ENCODE results near the gene LIMCH1.

LIMCH1 gene

GRCh38 chr4:41718907-41719306, 180.9 kb downstream of the LIMCH1 start:
- ChIA-PET CTCF (no interaction called here), POLR2A (no interaction called here)
- no peak for DNase-seq (ENCODE audit: extremely low spot score)
- no peak for TF ChIP-seq CTCF (IDR thresholded peaks at IDR 0.05; ENCODE audit: control extremely low read depth, extremely low read depth, low read depth, missing control alignments)

GRCh38 chr4:41719417-41719816, 181.5 kb downstream of the LIMCH1 start:
- POLR2A ChIA-PET = no interaction called here
- CTCF ChIA-PET = no interaction called here
- no peak for TF ChIP-seq CTCF (IDR thresholded peaks at IDR 0.05; ENCODE audit: control extremely low read depth, extremely low read depth, low read depth, missing control alignments)

GRCh38 chr4:41722181-41722580, 184.2 kb downstream of the LIMCH1 start:
- POLR2A ChIA-PET = no interaction called here
- CTCF ChIA-PET = no interaction called here
- TF ChIP-seq CTCF (IDR thresholded peaks at IDR 0.05; ENCODE audit: control extremely low read depth, extremely low read depth, low read depth, missing control alignments) = no peak
- DNase-seq (ENCODE audit: extremely low spot score) = no peak

More at GRCh38 chr4:41719417-41719816, 181.5 kb downstream of the LIMCH1 start:
- no peak for DNase-seq (ENCODE audit: extremely low spot score)

GRCh38 chr4:41723286-41723685, 185.3 kb downstream of the LIMCH1 start:
- CTCF ChIA-PET = no interaction called here
- no peak for DNase-seq (ENCODE audit: extremely low spot score)
- TF ChIP-seq CTCF (IDR thresholded peaks at IDR 0.05; ENCODE audit: control extremely low read depth, extremely low read depth, low read depth, missing control alignments) = no peak
- POLR2A ChIA-PET = no interaction called here

GRCh38 chr4:41725254-41725653, 187.3 kb downstream of the LIMCH1 start:
- POLR2A ChIA-PET = no interaction called here
- no peak for DNase-seq (ENCODE audit: extremely low spot score)
- CTCF ChIA-PET = no interaction called here
- TF ChIP-seq CTCF (IDR thresholded peaks at IDR 0.05; ENCODE audit: control extremely low read depth, extremely low read depth, low read depth, missing control alignments) = no peak

GRCh38 chr4:41727861-41728572, 190.1 kb downstream of the LIMCH1 start:
- ChIA-PET CTCF (interaction anchor here (0.9 kb wide), 1 partner anchor 10 kb away, joined by 3 read pairs; no protein-coding TSS in a partner anchor), POLR2A (no interaction called here)
- no peak for DNase-seq (ENCODE audit: extremely low spot score)
- TF ChIP-seq CTCF (IDR thresholded peaks at IDR 0.05; ENCODE audit: control extremely low read depth, extremely low read depth, low read depth, missing control alignments) = no peak
